Esophagus muscularis mucosa (tissue), 3 donors: ENCODE measurements around the gene MPZL1.

Source experiments
- POLR2A ChIP-seq: fragments of 450-650 bp; IDR thresholded peaks from one replicate; pipeline ENCODE4 v1.6.1; 2017; ENCODE audit warnings: antibody characterized with exemption, moderate library complexity, mild to moderate bottlenecking, low read depth
- TF ChIP-seq, protein P1 (sequence below), 3 experiments: fragments of 200-600 bp in 2 of 3; fragments of 450-650 bp in 1 of 3; sonication (generic) in 2 of 3; IDR thresholded peaks; one replicate each; pipeline ENCODE4 v1.5.1; 2017 to 2019; ENCODE audit warnings: antibody characterized with exemption in 3 of 3, mild to moderate bottlenecking in 2 of 3, moderate library complexity in 1 of 3

DNA sequence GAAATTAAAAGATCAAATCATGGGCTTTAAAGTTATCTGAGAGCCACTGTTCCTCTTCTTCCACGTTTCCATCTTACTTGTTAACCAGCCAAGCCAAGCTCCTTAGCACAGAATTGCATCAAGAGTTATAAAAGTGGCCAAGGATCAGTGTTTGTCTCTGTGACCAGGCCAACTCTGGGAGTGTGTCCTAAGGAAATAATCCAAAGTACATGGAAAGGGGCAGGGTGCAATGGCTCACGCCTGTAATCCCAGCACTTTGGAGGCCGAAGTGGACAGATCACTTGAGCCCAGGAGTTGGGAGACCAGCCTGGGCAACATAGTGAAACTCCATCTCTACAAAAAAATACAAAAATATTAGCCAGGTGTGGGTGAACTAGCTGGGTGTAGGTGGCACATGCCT, 10.0 kb upstream of the MPZL1 start:
- TF ChIP-seq, protein P1, sequence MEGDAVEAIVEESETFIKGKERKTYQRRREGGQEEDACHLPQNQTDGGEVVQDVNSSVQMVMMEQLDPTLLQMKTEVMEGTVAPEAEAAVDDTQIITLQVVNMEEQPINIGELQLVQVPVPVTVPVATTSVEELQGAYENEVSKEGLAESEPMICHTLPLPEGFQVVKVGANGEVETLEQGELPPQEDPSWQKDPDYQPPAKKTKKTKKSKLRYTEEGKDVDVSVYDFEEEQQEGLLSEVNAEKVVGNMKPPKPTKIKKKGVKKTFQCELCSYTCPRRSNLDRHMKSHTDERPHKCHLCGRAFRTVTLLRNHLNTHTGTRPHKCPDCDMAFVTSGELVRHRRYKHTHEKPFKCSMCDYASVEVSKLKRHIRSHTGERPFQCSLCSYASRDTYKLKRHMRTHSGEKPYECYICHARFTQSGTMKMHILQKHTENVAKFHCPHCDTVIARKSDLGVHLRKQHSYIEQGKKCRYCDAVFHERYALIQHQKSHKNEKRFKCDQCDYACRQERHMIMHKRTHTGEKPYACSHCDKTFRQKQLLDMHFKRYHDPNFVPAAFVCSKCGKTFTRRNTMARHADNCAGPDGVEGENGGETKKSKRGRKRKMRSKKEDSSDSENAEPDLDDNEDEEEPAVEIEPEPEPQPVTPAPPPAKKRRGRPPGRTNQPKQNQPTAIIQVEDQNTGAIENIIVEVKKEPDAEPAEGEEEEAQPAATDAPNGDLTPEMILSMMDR (IDR thresholded peaks at IDR 0.05), result no peak
- no peak for TF ChIP-seq POLR2A
